ENCODE results near the gene C20orf202.
"Not testable (repeated sequence)": the region's sequence is repeated elsewhere in the genome, so short reads cannot be mapped to it uniquely, and the experiment has no call there.

The C20orf202 gene

DNA sequence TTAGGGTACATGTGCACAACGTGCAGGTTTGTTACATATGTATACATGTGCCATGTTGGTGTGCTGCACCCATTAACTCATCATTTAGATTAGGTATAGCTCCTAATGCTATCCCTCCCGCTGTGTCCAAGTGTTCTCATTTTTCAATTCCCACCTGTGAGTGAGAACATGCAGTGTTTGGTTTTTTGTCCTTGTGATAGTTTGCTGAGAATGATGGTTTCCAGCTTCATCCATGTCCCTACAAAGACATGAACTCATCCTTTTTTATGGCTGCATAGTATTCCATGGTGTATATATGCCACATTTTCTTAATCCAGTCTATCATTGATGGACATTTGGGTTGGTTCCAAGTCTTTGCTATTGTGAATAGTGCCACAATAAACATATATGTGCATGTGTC lies 47.0 kb downstream of the C20orf202 start:
- not testable (repeated sequence) for DNase-seq

DNA sequence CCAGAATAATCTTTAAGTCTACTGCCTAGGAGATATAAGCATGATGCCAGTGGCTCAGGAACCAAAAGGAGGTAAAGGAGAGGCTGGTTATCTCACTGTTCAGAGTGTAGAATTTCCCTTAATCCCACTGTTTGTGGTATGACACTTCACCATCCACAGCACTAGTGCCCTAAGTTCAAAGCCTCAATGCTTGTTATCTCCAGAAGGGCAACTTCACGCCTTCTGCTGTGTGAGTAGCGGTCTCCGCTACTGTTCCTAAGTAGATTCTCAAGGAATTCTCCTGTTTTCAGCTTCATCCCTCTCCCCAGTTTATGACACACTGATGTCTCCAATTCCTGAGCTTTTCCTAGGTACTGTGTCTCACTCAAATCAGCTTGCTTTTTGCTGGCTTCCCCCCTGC lies 49.2 kb downstream of the C20orf202 start:
- DNase-seq = no peak

DNA sequence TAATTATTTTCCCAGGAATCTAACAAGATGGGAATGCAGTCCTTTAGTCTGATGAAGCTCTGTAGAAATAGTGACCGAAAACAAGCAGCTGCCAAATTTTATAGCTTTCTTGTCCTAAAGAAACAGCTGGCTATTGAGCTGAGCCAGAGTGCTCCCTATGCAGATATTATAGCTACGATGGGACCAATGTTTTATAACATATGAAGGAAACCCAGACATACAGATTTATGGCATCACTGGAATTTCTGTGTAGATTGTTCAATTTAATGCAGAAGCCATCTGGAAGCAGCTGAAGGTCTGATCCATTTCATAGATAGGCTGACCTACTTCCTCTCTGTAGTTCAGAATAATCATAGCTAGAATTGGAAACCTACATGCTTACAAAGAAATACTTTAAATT lies 51.0 kb downstream of the C20orf202 start:
- no peak for DNase-seq

DNA sequence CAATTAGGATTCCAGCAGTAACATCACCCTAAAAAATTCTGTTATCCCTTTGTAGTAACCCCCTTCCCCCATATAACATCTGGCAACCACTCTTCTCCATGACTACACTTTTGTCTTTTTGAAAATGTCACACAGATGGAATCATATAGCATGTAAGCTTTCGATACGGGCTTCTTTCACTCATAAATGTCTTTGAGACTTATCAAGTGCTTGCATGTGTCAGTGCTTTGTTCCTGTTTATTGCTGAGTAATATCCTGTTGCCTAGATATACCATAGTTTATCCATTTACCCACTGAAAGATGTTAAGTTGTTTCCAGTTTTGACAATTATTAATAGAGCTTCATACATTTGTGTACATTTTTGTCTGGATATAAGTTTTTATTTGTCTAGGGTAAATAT lies 52.4 kb downstream of the C20orf202 start:
- DNase-seq = no peak

All from SIG-M5 (cell line).